Spleen (tissue), 11 donors: ENCODE results near the gene CRHR2. TPM values are rescaled to one million over a fixed set of nuclear protein-coding genes. Genes with fewer than 3 reads are reported as not detected.

Source experiments
- DNase-seq: peaks from one replicate; pipeline ENCODE4 v3.0.0-alpha.2; 2020
- H3K27ac ChIP-seq, 8 donors: fragments of 200-600 bp; sonication (generic) in 7 of 8; 1 replicate in 4 of 8; 2 replicates in 4 of 8; pipeline versions ENCODE4 v1.5.0 to v1.8.0; 2016 to 2021; ENCODE audit warnings: inconsistent platforms in 4 of 8, mild to moderate bottlenecking in 4 of 8, moderate library complexity in 1 of 8
- H3K27me3 ChIP-seq, 7 donors: fragments of 200-600 bp; sonication (generic) in 6 of 7; replicated peaks in 1 of 7; 1 replicate in 4 of 7; 2 replicates in 3 of 7; pipeline versions ENCODE4 v1.5.0 to v1.8.0; 2016 to 2021; ENCODE audit warnings: inconsistent platforms in 3 of 7, mild to moderate bottlenecking in 1 of 7
- H3K36me3 ChIP-seq, 6 donors: fragments of 200-600 bp; sonication (generic) in 5 of 6; 1 replicate in 4 of 6; 2 replicates in 2 of 6; pipeline versions ENCODE4 v1.5.0 to v1.8.0; 2016 to 2021; ENCODE audit warnings: inconsistent platforms in 2 of 6
- H3K4me1 ChIP-seq, 6 donors: fragments of 200-600 bp; sonication (generic) in 5 of 6; 1 replicate in 3 of 6; 2 replicates in 3 of 6; pipeline versions ENCODE4 v1.5.0 to v1.8.0; 2016 to 2021; ENCODE audit warnings: inconsistent platforms in 3 of 6
- H3K4me3 ChIP-seq, 8 donors: fragments of 200-600 bp; sonication (generic) in 7 of 8; 1 replicate in 4 of 8; 2 replicates in 4 of 8; pipeline versions ENCODE4 v1.5.0 to v1.8.0; 2016 to 2021; ENCODE audit warnings: inconsistent platforms in 4 of 8, mild to moderate bottlenecking in 4 of 8, moderate library complexity in 2 of 8
- H3K9me3 ChIP-seq, 8 donors: fragments of 200-600 bp; sonication (generic) in 7 of 8; 1 replicate in 4 of 8; 2 replicates in 4 of 8; pipeline versions ENCODE4 v1.5.0 to v1.8.0; 2016 to 2021; ENCODE audit warnings: inconsistent platforms in 4 of 8
- POLR2A ChIP-seq, 3 donors: fragments of 450-650 bp; IDR thresholded peaks; one replicate each; pipeline ENCODE4 v1.5.1; 2017; ENCODE audit warnings: antibody characterized with exemption in 3 of 3, mild to moderate bottlenecking in 1 of 3
- POLR2AphosphoS5 ChIP-seq, 3 donors: sonication (generic); formaldehyde crosslinking; IDR thresholded peaks; one replicate each; pipeline ENCODE4 v1.5.1; 2017; ENCODE audit warnings: antibody characterized with exemption in 3 of 3
- WGBS, 5 donors: extraction: QIAGEN DNeasy Blood & Tissue Kit in 3 of 5; methylation state at CpG; one replicate each; pipeline versions ENCODE4 v1.1.5 to v1.1.7; 2013 to 2018; 5-methylcytosine and 5-hydroxymethylcytosine counted together
- intact Hi-C: fragments of 100-400 bp; cut with DNase I; formaldehyde crosslinking; loops from one replicate; pipeline ENCODE4 v1.15.0; 2023; ENCODE audit warnings: low total_unique reads
- polyA plus RNA-seq, 3 donors: library from polyadenylated mRNA; stranded (reverse); fragments of 200-250 nt; gene quantifications; one replicate each; pipeline ENCODE4 v1.2.1, GENCODE V29; 2013
- total RNA-seq, 7 donors: library from RNA; depleted of rRNA in 3 of 7; stranded (reverse); fragments of >200 nt in 3 of 7; fragmentation: NEBNext Ultra II Directional in 4 of 7; extraction: Animal tissue kit (Norgen Biotek cat#: 25700) in 4 of 7; gene quantifications; one replicate each; pipeline versions ENCODE4 v1.1.0 to v1.2.1, GENCODE V29; 2016 to 2021
- TF ChIP-seq, protein P1 (sequence below), 11 experiments: fragments of 200-600 bp in 7 of 11; fragments of 450-650 bp in 4 of 11; sonication (generic) in 4 of 11; IDR thresholded peaks in 8 of 11; conservative IDR thresholded peaks in 3 of 11; 1 replicate in 7 of 11; 2 replicates in 4 of 11; pipeline versions ENCODE4 v1.4.0 to v1.8.0; 2016 to 2021; ENCODE audit warnings: antibody characterized with exemption in 11 of 11, inconsistent platforms in 4 of 11, mild to moderate bottlenecking in 1 of 11
- donor health status: healthy with polysubstance abuse.
- donor health status: DM: no; HTN: no; CAD: no; lungs with moderate emphysema.
- donor health status: DM: no; HTN: no; CAD: no.
- donor health status: Bipolar disorder and iron deficiency.
- donor health status: healthy.
- donor health status: DM: no; HTN: no; CAD: no.
- donor health status: DM: yes; HTN: yes; CAD: no.

CRHR2 gene
- total and polyA plus RNA-seq, 10 donors, result not detected

DNA sequence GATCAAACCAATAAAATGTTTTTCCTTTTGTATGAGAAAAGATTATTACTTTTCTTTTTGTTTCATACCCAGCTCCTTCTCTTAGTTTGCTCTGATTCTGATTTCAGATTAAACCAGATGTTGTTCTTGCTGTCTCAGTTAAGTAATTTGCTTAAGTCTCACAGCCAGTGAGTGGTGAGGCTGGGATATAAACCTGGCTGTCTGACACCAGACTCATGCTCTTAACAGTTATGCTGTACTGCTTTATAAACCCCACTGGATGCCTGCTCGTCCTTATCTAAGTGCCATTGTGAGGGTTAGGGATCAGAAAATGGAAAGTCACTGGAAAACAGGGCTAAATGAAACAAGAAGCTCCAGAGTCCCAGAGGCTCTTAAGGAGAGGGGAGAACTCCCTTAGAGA is 63.3 kb downstream of the CRHR2 start:
- Histone ChIP-seq H3K27me3 (no peaks in the 10 kb centered on the region), H3K4me1 (no peaks in the 10 kb centered on the region), H3K36me3 (peaks cover 5 to 100% (median 84%) of the 10 kb centered on the region in 6 donors), H3K27ac (no peak overlapping the region), H3K4me3 (no peak overlapping the region), H3K9me3 (no peaks in the 10 kb centered on the region)
- TF ChIP-seq, protein P1, sequence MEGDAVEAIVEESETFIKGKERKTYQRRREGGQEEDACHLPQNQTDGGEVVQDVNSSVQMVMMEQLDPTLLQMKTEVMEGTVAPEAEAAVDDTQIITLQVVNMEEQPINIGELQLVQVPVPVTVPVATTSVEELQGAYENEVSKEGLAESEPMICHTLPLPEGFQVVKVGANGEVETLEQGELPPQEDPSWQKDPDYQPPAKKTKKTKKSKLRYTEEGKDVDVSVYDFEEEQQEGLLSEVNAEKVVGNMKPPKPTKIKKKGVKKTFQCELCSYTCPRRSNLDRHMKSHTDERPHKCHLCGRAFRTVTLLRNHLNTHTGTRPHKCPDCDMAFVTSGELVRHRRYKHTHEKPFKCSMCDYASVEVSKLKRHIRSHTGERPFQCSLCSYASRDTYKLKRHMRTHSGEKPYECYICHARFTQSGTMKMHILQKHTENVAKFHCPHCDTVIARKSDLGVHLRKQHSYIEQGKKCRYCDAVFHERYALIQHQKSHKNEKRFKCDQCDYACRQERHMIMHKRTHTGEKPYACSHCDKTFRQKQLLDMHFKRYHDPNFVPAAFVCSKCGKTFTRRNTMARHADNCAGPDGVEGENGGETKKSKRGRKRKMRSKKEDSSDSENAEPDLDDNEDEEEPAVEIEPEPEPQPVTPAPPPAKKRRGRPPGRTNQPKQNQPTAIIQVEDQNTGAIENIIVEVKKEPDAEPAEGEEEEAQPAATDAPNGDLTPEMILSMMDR (IDR thresholded peaks at IDR 0.05 in 8 of 11, conservative IDR thresholded peaks at IDR 0.05 in 3 of 11), result no peak
- TF ChIP-seq POLR2AphosphoS5 (IDR thresholded peaks at IDR 0.05) (no peak), POLR2A (IDR thresholded peaks at IDR 0.05) (no peak)
- intact Hi-C loops, result no loop called here
- no peak for DNase-seq
- WGBS, 5 donors, result 91 to 94% (median 94%) methylated on average over 1 of the region's 1 CpG

DNA sequence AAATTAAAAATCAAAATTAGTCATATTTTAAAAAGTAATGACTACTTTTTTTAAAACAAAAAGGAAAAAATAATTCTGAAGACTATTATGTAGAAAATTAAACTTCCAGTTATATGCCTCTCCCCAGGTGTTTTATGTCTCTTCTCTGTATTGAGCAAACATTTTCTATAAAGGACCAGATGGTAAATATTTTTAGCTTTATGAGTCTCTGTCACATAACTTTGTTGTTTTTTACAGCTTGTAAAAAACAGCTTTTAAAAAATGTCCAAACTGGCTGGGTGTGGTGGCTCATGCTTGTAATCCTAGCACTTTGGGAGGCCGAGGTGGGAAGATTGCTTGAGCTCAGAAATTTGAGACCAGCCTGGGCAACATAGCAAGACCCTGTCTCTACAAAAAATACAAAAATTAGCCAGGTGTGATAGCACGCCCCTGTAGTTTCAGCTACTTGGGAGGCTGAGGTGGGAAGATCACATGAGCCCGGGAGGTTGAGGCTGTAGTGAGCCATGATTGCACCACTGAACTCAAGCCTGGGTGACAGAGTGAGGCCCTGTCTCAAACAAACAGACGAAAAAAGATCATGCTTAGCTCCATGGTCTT is 64.1 kb downstream of the CRHR2 start:
- Histone ChIP-seq H3K4me3 (no peak overlapping the region), H3K27ac (no peak overlapping the region), H3K9me3 (no peaks in the 10 kb centered on the region), H3K4me1 (no peaks in the 10 kb centered on the region), H3K27me3 (no peaks in the 10 kb centered on the region), H3K36me3 (peaks cover 7 to 100% (median 86%) of the 10 kb centered on the region in 6 donors)
- no peak for DNase-seq
- 92 to 99% (median 95%) methylated on average over 4 of the region's 4 CpGs for WGBS, 5 donors
- no peak for TF ChIP-seq POLR2AphosphoS5 (IDR thresholded peaks at IDR 0.05)
- TF ChIP-seq POLR2A (IDR thresholded peaks at IDR 0.05), result no peak
- intact Hi-C loops, result no loop called here

DNA sequence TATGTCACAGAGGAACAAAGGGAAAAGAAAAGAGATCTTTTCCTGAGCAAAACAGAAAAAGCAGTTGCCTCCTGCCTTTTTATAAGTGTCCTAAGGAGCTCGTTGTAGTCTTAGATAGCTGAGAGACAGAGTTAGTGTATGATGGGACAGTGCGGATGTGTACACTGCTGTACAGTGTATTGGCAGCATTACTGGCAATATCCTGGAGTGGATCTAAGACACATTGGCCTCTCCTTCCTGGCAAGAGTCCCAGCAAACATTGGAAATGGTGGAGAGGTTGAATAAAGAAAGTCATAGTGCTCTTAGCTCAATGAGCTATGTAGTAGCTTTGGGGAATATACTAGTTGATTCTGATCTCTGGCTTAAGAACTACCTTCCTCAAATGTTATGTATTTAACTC is 64.9 kb downstream of the CRHR2 start:
- no peaks in the 10 kb centered on the region for H3K9me3 ChIP-seq
- 86 to 92% (median 89%) methylated on average over 2 of the region's 2 CpGs for WGBS, 5 donors
- H3K27ac ChIP-seq, result no peak overlapping the region
- no peaks in the 10 kb centered on the region for H3K27me3 ChIP-seq
- no peak for DNase-seq
- H3K4me1 ChIP-seq, result no peaks in the 10 kb centered on the region
- H3K4me3 ChIP-seq, result no peak overlapping the region
- intact Hi-C loops, result no loop called here
- TF ChIP-seq, protein P1 (IDR thresholded peaks at IDR 0.05 in 8 of 11, conservative IDR thresholded peaks at IDR 0.05 in 3 of 11), result no peak
- TF ChIP-seq POLR2AphosphoS5 (IDR thresholded peaks at IDR 0.05) (no peak), POLR2A (IDR thresholded peaks at IDR 0.05) (no peak)
- peaks cover 8 to 100% (median 85%) of the 10 kb centered on the region in 6 donors for H3K36me3 ChIP-seq

DNA sequence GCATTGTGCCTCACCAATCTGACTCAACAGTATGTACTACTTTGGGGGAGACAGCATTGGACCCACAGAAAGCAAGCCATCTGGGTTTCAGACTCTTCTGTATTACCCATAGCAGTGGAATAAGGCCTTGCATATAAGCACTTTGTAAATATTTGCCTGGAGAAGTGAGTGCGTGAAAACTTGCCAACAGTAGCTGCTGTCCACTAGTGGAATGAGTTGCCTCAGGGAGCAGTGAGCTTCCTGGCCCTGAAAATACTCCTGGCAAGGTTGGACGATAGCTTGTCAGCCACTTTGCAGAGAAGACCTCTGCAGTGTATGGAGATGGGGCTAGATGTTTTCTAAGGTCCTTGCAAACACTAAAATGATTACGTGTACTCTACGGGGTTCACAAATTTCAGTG is 65.9 kb downstream of the CRHR2 start:
- Histone ChIP-seq H3K9me3 (no peaks in the 10 kb centered on the region), H3K27me3 (no peaks in the 10 kb centered on the region), H3K4me1 (no peaks in the 10 kb centered on the region), H3K4me3 (no peak overlapping the region), H3K27ac (no peak overlapping the region), H3K36me3 (peaks cover 6 to 100% (median 86%) of the 10 kb centered on the region in 6 donors)
- 95 to 99% (median 96%) methylated on average over 4 of the region's 4 CpGs for whole genome bisulfite sequencing, 5 donors
- TF ChIP-seq POLR2AphosphoS5 (IDR thresholded peaks at IDR 0.05) (no peak), POLR2A (IDR thresholded peaks at IDR 0.05) (no peak)
- TF ChIP-seq, protein P1 (IDR thresholded peaks at IDR 0.05 in 8 of 11, conservative IDR thresholded peaks at IDR 0.05 in 3 of 11), result no peak
- intact Hi-C loops, result no loop called here
- no peak for DNase-seq
